WTC11 (cell line): Measurements from ENCODE around the gene PKP1.

ENCODE experiments used
- ESRRA ChIP-seq: sonication (generic); formaldehyde crosslinking; IDR thresholded peaks from 2 replicates; pipeline ENCODE4 v1.8.1; 2022; ENCODE audit warnings: mild to moderate bottlenecking, missing genetic modification reagents, borderline replicate concordance
- TF ChIP-seq, protein P1 (sequence below): fragments of 200-600 bp; IDR thresholded peaks from 2 replicates; pipeline ENCODE4 v1.8.0; 2022; ENCODE audit warnings: antibody characterized with exemption

DNA sequence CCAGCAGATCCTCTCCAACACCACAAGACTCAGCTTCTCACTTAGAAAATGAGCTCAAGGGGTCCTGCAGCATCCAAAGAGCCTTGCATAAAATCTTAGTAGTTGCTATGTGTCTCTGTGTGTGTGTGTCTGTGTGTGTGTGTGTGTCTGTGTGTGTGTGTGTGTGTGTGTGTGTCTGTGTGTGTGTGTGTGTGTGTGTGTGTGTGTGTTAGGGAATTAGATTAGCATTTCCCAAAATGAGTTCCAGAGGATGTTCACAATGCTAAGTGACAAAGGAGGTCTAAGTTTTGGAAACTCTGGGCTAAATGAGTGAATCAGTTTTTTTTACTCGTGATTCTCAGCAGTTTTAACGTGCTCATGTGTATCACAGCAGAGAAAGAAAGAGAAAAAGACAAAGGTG is 63.7 kb downstream of the PKP1 start:
- TF ChIP-seq, protein P1, sequence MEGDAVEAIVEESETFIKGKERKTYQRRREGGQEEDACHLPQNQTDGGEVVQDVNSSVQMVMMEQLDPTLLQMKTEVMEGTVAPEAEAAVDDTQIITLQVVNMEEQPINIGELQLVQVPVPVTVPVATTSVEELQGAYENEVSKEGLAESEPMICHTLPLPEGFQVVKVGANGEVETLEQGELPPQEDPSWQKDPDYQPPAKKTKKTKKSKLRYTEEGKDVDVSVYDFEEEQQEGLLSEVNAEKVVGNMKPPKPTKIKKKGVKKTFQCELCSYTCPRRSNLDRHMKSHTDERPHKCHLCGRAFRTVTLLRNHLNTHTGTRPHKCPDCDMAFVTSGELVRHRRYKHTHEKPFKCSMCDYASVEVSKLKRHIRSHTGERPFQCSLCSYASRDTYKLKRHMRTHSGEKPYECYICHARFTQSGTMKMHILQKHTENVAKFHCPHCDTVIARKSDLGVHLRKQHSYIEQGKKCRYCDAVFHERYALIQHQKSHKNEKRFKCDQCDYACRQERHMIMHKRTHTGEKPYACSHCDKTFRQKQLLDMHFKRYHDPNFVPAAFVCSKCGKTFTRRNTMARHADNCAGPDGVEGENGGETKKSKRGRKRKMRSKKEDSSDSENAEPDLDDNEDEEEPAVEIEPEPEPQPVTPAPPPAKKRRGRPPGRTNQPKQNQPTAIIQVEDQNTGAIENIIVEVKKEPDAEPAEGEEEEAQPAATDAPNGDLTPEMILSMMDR: no peak
- TF ChIP-seq ESRRA: no peak
